Measurements from ENCODE around the gene TMED10.

DNA sequence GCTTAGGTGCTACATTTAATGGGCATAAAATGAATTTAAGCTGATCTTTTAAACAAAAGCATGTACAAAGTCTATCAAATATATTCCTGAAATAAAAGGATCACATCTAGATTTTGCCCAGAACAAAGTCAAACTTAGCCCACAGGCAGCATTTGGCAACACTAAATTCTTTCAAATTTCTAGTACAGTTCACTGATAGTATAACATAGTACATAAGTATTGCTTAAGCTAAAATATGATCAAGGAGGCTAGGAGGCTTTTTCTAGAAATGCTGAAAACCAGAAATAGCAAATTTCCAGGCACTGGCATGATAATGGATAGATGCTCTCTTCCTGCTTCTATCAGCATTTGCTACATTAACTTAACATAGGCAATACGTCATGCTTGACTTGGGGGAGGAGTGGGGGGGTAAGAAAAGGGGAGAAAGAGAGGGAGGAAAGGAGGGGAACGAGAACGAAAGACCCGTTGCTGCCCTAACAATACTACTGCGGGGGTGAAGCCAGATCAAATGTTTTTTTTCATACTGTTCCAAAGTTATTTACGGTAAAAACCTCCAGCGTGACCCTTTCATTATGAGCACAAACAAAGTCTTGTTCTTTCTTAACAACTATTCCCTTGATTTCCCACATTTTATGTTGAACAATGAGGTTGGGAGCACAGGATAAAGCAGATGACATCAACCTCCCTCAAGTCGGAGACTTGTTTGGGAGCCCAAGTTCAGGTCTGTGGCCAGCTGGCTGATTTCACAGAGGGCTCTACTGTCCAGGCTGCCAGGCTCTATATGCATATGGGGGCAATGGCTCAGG lies 10.6 kb downstream of the TMED10 start:
- TF ChIP-seq POLR2AphosphoS5 (IDR thresholded peaks at IDR 0.05; ENCODE audit: low read depth, low read length): no peak
- TF ChIP-seq, protein P1, sequence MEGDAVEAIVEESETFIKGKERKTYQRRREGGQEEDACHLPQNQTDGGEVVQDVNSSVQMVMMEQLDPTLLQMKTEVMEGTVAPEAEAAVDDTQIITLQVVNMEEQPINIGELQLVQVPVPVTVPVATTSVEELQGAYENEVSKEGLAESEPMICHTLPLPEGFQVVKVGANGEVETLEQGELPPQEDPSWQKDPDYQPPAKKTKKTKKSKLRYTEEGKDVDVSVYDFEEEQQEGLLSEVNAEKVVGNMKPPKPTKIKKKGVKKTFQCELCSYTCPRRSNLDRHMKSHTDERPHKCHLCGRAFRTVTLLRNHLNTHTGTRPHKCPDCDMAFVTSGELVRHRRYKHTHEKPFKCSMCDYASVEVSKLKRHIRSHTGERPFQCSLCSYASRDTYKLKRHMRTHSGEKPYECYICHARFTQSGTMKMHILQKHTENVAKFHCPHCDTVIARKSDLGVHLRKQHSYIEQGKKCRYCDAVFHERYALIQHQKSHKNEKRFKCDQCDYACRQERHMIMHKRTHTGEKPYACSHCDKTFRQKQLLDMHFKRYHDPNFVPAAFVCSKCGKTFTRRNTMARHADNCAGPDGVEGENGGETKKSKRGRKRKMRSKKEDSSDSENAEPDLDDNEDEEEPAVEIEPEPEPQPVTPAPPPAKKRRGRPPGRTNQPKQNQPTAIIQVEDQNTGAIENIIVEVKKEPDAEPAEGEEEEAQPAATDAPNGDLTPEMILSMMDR (IDR thresholded peaks at IDR 0.05): no peak
- TF ChIP-seq, protein P2, sequence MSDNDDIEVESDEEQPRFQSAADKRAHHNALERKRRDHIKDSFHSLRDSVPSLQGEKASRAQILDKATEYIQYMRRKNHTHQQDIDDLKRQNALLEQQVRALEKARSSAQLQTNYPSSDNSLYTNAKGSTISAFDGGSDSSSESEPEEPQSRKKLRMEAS (IDR thresholded peaks at IDR 0.05; ENCODE audit: low read depth): no peak
